Kidney epithelial cell (primary cell): Measurements from ENCODE around the gene MUCL3. TPM values are rescaled to one million over a fixed set of nuclear protein-coding genes. Genes with fewer than 3 reads are reported as not detected.
A peak's percentile ranks its signal among the peaks of the same experiment; 100 is the strongest.
"Not testable (repeated sequence)": the region's sequence is repeated elsewhere in the genome, so short reads cannot be mapped to it uniquely, and the experiment has no call there.

ENCODE experiments used
- DNase-seq: peaks from one replicate; pipeline ENCODE4 v3.0.0-alpha.2; 2010; ENCODE audit warnings: low read depth
- H3K27me3 ChIP-seq: 2 replicates; pipeline ENCODE4 v1.6.0; 2011; ENCODE audit warnings: low read length; ENCODE audit not compliant: control insufficient read depth, insufficient read depth
- H3K36me3 ChIP-seq: 2 replicates; pipeline ENCODE4 v1.5.1; 2011; ENCODE audit warnings: low read length; ENCODE audit not compliant: control insufficient read depth, insufficient read depth
- H3K4me3 ChIP-seq: 2 replicates; pipeline ENCODE4 v1.5.1; 2011; ENCODE audit warnings: low read depth, mild to moderate bottlenecking, control low read depth, low read length
- total RNA-seq: library from RNA; depleted of rRNA; stranded (reverse); fragments of >200 nt; gene quantifications from 2 replicates; pipeline ENCODE4 v1.2.3, GENCODE V29; 2015
- TF ChIP-seq, protein P1 (sequence below): IDR thresholded peaks from 2 replicates; pipeline ENCODE4 v1.5.1; 2011; ENCODE audit warnings: mild to moderate bottlenecking, moderate library complexity, low read length, control low read depth, inconsistent platforms; ENCODE audit not compliant: insufficient read depth, poor library complexity, severe bottlenecking

Gene MUCL3
- total RNA-seq, 1 donor from 2014 or later = not detected

DNA sequence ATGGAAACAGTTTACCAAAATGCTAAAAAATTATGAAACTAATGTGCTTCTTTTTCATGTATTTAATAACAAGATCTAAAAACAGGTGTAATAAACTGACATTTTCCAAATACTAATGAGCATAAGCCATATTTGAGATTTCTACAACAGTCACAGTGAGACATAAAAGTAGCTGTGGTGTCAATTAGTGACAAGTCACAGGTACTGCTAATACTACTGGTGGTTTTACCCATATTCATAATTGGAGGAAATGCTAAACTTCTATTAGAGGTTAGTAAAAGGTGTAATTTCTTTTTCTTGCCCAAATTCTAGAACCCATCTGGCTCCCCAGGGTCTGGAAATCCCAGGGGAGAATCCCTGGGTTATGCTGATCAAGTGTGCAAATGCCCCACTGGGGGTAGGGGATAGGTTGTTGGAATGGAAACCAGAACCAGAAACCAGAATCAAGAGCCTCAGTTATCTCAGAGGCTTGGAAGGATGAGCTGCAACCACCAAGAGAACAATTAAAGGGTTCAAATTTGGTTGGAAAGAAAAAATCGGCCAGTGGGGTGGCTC, 39.8 kb upstream of the MUCL3 start:
- TF ChIP-seq, protein P1, sequence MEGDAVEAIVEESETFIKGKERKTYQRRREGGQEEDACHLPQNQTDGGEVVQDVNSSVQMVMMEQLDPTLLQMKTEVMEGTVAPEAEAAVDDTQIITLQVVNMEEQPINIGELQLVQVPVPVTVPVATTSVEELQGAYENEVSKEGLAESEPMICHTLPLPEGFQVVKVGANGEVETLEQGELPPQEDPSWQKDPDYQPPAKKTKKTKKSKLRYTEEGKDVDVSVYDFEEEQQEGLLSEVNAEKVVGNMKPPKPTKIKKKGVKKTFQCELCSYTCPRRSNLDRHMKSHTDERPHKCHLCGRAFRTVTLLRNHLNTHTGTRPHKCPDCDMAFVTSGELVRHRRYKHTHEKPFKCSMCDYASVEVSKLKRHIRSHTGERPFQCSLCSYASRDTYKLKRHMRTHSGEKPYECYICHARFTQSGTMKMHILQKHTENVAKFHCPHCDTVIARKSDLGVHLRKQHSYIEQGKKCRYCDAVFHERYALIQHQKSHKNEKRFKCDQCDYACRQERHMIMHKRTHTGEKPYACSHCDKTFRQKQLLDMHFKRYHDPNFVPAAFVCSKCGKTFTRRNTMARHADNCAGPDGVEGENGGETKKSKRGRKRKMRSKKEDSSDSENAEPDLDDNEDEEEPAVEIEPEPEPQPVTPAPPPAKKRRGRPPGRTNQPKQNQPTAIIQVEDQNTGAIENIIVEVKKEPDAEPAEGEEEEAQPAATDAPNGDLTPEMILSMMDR = no peak
- H3K4me3 ChIP-seq = no peak overlapping the region
- DNase-seq = no peak
- H3K36me3 ChIP-seq = peaks cover 5% of the 10 kb centered on the region
- H3K27me3 ChIP-seq = no peaks in the 10 kb centered on the region

- DNase-seq = no peak
- TF ChIP-seq, protein P1 = no peak
Observed at GRCh38 chr6:30901436-30901835, 39.3 kb upstream of the MUCL3 start.

DNA sequence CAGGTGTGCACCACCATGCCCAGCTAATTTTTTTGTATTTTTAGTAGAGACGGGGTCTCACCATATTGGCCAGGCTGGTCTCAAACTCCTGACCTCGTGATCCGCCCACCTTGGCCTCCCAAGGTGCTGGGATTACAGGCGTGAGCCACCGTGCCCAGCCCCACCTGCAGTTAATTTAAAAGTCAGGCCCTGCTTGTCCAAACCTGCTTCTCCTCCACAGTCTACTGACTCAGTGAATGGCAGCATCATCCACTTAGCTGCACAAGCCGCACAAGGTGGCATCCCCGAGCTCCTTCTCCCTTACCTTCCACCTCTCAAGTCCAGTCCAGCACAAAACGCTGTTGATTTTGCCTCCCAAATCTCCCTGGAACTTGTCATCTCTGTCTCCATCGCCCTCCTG, 38.6 kb upstream of the MUCL3 start:
- not testable (repeated sequence) for DNase-seq, H3K4me3 ChIP-seq, H3K27me3 ChIP-seq, H3K36me3 ChIP-seq

More at GRCh38 chr6:30901436-30901835, 39.3 kb upstream of the MUCL3 start:
- peaks cover 5% of the 10 kb centered on the region for H3K36me3 ChIP-seq
- no peak overlapping the region for H3K4me3 ChIP-seq
- H3K27me3 ChIP-seq = no peaks in the 10 kb centered on the region

- H3K27me3 ChIP-seq = no peaks in the 10 kb centered on the region
- peaks cover 5% of the 10 kb centered on the region for H3K36me3 ChIP-seq
- DNase-seq = no peak
- TF ChIP-seq, protein P1 = no peak
- no peak overlapping the region for H3K4me3 ChIP-seq
Observed at GRCh38 chr6:30902709-30903108, 38.1 kb upstream of the MUCL3 start.

DNA sequence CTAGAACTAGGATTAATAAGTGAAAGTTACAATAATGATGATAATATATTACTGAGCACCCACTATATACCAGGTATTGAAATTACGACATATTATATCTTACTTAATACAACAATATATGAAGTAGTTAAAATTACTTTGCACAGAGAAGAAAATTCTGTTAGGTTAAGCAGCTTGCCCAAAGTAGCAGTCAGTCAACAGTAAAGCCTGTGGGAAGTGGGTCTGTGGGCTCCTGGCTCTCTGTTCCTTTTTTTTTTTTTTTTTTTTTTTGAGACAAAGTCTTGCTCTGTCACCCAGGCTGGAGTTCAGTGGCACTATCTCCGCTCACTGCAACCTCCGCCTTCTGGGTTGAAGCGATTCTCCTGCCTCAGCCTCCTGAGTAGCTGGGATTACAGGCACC, 37.5 kb upstream of the MUCL3 start:
- Histone ChIP-seq H3K36me3 (peaks cover 5% of the 10 kb centered on the region), H3K27me3 (no peaks in the 10 kb centered on the region), H3K4me3 (no peak overlapping the region)
- TF ChIP-seq, protein P1 = no peak
- DNase-seq = no peak

GRCh38 chr6:30907290-30907757, 33.4 kb upstream of the MUCL3 start:
- not testable (repeated sequence) for DNase-seq, H3K36me3 ChIP-seq, H3K27me3 ChIP-seq
- peak overlapping the region; percentile 79 for H3K4me3 ChIP-seq
